NCI-H345 treated with DMSO at 0.1 percent for 48 hours (cell line): ENCODE measurements around the gene GOLGA8S.
"Not testable (repeated sequence)": the region's sequence is repeated elsewhere in the genome, so short reads cannot be mapped to it uniquely, and the experiment has no call there.

Source experiments
- DNase-seq: peaks from one replicate; lab custom pipeline; 2025; ENCODE audit not compliant: unreplicated experiment; lab: John Stamatoyannopoulos, UW

GOLGA8S gene

DNA sequence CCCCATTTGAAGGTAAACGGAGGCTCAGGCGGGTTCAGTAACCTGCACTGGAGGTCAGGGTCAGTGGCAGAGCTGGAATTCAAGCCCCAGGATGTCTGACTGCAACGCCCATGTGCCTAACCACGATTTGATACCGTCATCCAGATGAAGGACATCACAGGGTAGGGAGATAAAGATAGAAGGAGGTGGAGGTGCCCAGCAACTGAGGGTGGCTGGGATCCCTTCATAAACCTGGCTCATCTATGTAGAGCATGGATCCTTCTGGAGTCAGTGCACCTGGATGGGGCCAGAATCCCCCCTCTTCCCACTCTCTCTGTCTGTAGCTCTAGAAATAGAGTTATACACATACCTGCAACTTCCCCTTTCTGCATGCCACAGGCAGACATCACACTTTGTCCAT is 41.3 kb downstream of the GOLGA8S start:
- DNase-seq = no peak

GRCh38 chr15:23397779-23398178 is 43.2 kb downstream of the GOLGA8S start:
- no peak for DNase-seq

GRCh38 chr15:23398357-23398756 is 43.8 kb downstream of the GOLGA8S start:
- DNase-seq = not testable (repeated sequence)

GRCh38 chr15:23399207-23399606 is 44.7 kb downstream of the GOLGA8S start:
- DNase-seq = not testable (repeated sequence)

GRCh38 chr15:23401627-23402026 is 47.1 kb downstream of the GOLGA8S start:
- no peak for DNase-seq

GRCh38 chr15:23402140-23402539 is 47.6 kb downstream of the GOLGA8S start:
- no peak for DNase-seq

DNA sequence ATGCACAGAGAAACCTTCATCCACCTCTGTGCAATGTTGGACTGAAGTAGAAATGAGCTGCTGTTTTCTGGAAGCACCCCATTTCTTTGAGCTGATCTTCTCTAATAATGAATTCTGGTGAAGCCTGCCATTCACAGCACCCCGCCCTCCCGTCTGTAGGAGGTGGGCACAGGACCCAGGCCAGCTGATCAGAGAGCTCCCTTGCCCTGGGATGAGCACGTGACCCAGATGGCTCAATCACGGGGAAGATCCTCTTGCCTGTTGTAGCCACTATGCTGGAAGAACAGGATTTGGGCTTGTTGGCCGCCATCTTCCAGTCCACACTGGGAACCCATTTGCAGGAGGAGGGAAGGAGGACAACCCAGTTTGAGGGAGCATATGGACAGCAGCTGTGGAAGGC is 48.0 kb downstream of the GOLGA8S start:
- no peak for DNase-seq

DNA sequence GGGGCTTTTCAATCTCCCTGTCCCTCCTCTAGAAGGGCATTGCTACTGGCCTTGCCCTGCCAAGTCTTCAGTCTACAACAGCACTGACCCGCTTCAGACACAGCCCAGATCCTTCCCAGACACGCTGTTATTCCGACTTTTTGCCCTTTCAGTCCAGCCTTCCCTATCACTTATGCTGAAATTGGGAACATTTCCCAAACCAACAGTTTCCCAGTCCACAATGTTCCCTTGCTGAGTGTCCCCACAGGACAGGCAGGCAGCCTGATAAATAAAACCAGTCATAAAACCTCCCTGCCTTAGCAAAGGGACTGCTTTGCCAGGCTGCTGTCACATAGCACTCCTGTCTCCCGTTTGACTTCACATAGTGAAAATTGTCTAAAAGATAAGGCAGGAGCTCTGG is 49.0 kb downstream of the GOLGA8S start:
- no peak for DNase-seq

DNA sequence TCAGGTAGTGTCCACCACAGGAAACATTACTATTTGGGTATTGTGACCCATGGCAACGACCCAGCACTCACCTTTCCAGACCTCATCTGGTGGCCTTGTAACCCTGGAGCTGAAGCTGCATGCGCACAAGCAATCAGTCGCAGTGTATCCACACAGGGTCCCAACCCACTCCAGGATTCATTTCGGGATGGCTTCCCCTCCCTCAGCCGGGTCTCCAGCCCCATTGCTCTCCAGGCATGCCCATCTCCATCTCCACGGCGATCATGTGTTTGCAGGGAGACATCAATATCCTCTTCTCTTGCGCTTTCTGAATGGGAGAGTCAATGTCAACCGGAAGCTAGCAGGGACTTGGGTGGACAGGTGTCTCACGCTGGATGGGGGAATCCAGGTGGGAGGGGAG is 57.3 kb downstream of the GOLGA8S start:
- DNase-seq = no peak

DNA sequence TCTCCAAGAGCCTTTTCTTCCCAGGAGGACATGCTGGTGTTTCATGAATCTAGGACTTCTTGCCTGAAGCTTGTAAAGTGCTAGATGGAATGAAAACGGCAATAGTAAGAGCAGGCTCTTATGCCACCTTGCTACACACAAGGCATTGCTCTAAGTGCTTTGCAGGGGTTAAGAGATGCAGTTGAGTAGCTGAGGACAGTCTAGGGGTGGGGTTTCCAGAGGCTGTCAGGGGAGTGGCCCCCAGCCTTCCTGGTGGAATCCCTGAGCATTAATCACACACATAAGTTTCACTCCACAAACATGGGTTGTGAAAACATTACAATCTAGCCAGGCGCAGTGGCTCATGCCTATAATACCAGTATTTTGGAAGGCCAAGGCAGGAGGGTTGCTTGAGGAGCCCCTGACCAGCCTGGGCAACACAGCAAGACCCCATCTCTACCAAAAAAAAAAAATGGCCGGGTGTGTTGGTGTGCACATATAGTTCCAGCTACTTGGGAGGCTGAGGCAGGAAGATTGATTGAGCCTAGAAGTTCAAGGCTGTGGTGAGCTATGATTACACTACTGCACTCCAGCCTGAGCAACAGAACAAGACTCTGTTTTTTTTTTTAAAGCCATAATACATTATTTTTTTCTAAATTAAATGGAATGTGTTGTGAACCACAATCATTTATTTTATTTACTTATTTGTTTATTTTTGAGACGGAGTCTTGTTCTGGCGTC is 58.5 kb downstream of the GOLGA8S start:
- not testable (repeated sequence) for DNase-seq
